ENCODE data around the gene AIFM1.

- TF ChIP-seq EP300 (IDR thresholded peaks at IDR 0.05), result no peak
- no peak for TF ChIP-seq MAFK (IDR thresholded peaks at IDR 0.05; ENCODE audit: partially characterized antibody)
- no peak for TF ChIP-seq CTCF (IDR thresholded peaks at IDR 0.05)
- no peak for TF ChIP-seq HDAC2 (IDR thresholded peaks at IDR 0.05)
- TF ChIP-seq RFX5 (IDR thresholded peaks at IDR 0.05), result no peak
- no peak for TF ChIP-seq MAX (IDR thresholded peaks at IDR 0.05)
- TF ChIP-seq SMC3 (IDR thresholded peaks at IDR 0.05), result no peak
- TF ChIP-seq CEBPB (IDR thresholded peaks at IDR 0.05), result no peak
- TF ChIP-seq POLR2A (IDR thresholded peaks at IDR 0.05; ENCODE audit: low read length), result no peak
- TF ChIP-seq KDM1A (IDR thresholded peaks at IDR 0.05; ENCODE audit: low read depth), result no peak
- TF ChIP-seq KDM5A (IDR thresholded peaks at IDR 0.05), result no peak
- TF ChIP-seq MAZ (IDR thresholded peaks at IDR 0.05; ENCODE audit: borderline replicate concordance, low read depth, low read length), result no peak
- no peak for TF ChIP-seq CBX8 (IDR thresholded peaks at IDR 0.05)
- no peak for TF ChIP-seq MYC (IDR thresholded peaks at IDR 0.05; ENCODE audit: borderline replicate concordance, low read length)
Observed at GRCh38 chrX:130173190-130173895, 7.7 kb upstream of the AIFM1 start.

Measured in A549 (cell line).